Parathyroid adenoma (tissue), 2 donors: ENCODE data around the gene SLC25A12.

Experiments used
- H2AFZ ChIP-seq: fragments of 300-600 bp; sonication (generic); one replicate; pipeline ENCODE4 v1.7.0; 2017; ENCODE audit warnings: antibody characterized with exemption, mild to moderate bottlenecking
- H3K27ac ChIP-seq: fragments of 300-600 bp; sonication (generic); one replicate; pipeline ENCODE4 v1.7.0; 2017
- H3K27me3 ChIP-seq: fragments of 300-600 bp; sonication (generic); one replicate; pipeline ENCODE4 v1.7.0; 2017; ENCODE audit warnings: low read length; ENCODE audit not compliant: control insufficient read depth, insufficient read depth
- H3K36me3 ChIP-seq: fragments of 300-600 bp; sonication (generic); one replicate; pipeline ENCODE4 v1.7.0; 2017; ENCODE audit warnings: low read length; ENCODE audit not compliant: control insufficient read depth, insufficient read depth
- H3K4me1 ChIP-seq: fragments of 300-600 bp; sonication (generic); one replicate; pipeline ENCODE4 v1.7.0; 2017; ENCODE audit warnings: control low read depth
- H3K4me2 ChIP-seq: fragments of 300-600 bp; sonication (generic); one replicate; pipeline ENCODE4 v1.7.0; 2017; ENCODE audit warnings: low read length
- H3K4me3 ChIP-seq: fragments of 300-600 bp; sonication (generic); one replicate; pipeline ENCODE4 v1.7.0; 2017; ENCODE audit warnings: low read depth, low read length
- H3K79me2 ChIP-seq: fragments of 300-600 bp; sonication (generic); one replicate; pipeline ENCODE4 v1.7.0; 2017; ENCODE audit warnings: control low read depth
- H3K9ac ChIP-seq: fragments of 300-600 bp; sonication (generic); one replicate; pipeline ENCODE4 v1.7.0; 2017; ENCODE audit warnings: mild to moderate bottlenecking
- H3K9me3 ChIP-seq: fragments of 300-600 bp; sonication (generic); one replicate; pipeline ENCODE4 v1.7.0; 2017; ENCODE audit warnings: low read length; ENCODE audit not compliant: control insufficient read depth
- TF ChIP-seq, protein P1 (sequence below): fragments of 300-600 bp; sonication (generic); IDR thresholded peaks from one replicate; pipeline ENCODE4 v1.7.0; 2017; ENCODE audit warnings: antibody characterized with exemption, mild to moderate bottlenecking
- donor health status: primary hyperparathyroidism.

SLC25A12 gene

DNA sequence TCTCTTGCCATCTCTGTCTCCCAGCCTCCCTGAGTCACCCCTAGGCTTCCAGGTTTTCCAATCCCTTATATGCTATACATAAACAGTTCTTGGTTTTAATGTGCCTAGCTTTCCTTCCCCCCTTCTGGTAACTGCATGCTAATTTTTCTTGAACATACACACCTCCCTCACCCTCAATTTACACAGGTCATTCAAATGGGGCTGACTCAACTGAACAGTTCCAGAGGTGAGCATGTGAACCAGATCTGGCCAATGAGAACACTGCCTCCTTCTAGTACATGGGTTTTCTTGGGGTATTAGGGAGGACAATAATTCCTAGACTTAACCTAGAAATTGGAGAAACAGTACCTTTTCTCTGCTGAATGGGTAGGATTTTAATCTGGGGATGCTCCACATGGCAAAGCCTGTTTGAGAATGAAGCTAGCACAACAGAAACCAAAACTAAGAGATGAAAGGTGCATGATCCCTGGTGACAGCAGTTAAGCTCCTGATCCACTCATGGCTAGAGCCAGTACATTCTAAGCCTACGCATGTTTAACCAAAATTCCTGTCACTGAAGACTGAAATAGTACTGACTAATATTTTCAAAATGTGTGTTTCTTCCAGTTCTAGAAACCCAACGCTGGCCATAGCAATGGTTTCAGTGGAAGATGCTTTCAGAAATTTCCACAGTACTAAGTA is 11.8 kb downstream of the SLC25A12 start:
- Histone ChIP-seq H3K4me1 (peaks cover 4% of the 10 kb centered on the region), H3K4me3 (no peak overlapping the region), H3K9me3 (no peaks in the 10 kb centered on the region), H3K27me3 (no peaks in the 10 kb centered on the region), H3K9ac (no peak overlapping the region), H2AFZ (no peak overlapping the region), H3K79me2 (peaks cover 5% of the 10 kb centered on the region), H3K27ac (no peak overlapping the region), H3K36me3 (no peaks in the 10 kb centered on the region), H3K4me2 (no peak overlapping the region)
- TF ChIP-seq, protein P1, sequence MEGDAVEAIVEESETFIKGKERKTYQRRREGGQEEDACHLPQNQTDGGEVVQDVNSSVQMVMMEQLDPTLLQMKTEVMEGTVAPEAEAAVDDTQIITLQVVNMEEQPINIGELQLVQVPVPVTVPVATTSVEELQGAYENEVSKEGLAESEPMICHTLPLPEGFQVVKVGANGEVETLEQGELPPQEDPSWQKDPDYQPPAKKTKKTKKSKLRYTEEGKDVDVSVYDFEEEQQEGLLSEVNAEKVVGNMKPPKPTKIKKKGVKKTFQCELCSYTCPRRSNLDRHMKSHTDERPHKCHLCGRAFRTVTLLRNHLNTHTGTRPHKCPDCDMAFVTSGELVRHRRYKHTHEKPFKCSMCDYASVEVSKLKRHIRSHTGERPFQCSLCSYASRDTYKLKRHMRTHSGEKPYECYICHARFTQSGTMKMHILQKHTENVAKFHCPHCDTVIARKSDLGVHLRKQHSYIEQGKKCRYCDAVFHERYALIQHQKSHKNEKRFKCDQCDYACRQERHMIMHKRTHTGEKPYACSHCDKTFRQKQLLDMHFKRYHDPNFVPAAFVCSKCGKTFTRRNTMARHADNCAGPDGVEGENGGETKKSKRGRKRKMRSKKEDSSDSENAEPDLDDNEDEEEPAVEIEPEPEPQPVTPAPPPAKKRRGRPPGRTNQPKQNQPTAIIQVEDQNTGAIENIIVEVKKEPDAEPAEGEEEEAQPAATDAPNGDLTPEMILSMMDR, result no peak

DNA sequence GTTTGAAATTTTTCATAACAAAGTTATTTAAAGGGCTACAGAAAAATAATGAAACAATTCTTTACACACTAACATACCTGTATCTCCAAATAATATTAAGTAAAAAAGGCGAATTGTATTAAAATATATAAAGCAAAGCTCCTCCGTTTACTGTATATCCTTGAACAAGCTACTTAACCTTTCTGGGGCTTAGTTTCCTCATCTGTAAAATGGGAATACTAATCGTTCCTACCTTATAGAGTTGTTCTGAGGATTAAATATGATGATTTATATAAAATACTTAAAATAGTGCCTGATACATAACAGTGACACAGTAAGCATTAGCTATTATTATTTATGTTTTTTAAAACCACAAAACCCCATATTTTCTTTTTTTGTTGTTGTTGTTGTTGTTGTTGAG is 13.3 kb downstream of the SLC25A12 start:
- Histone ChIP-seq H3K27ac (no peak overlapping the region), H3K9ac (no peak overlapping the region), H3K79me2 (peaks cover 5% of the 10 kb centered on the region), H3K36me3 (no peaks in the 10 kb centered on the region), H3K4me1 (peaks cover 4% of the 10 kb centered on the region), H3K27me3 (no peaks in the 10 kb centered on the region), H3K4me3 (no peak overlapping the region), H3K9me3 (no peaks in the 10 kb centered on the region), H3K4me2 (no peak overlapping the region), H2AFZ (no peak overlapping the region)
- TF ChIP-seq, protein P1, result no peak

DNA sequence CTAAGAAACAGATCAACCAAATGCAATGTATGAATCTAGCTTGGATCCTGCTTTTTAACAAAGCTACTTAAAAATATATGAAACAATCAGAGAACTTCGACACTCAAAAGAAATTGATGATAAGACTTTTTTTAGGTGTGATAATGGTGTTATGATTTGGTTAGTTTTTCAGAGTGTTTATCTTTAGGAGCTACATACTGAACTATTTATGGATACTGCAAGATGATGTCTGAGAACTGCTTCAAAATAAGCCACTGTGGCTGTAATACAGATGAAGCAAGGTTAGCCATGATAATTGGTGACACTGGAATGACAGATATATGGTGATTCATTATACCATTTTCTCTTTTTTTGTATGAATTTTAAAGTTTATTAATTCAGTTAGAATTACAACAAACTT is 14.2 kb downstream of the SLC25A12 start:
- Histone ChIP-seq H3K27me3 (no peaks in the 10 kb centered on the region), H3K27ac (no peak overlapping the region), H3K4me3 (no peak overlapping the region), H3K4me1 (peaks cover 4% of the 10 kb centered on the region), H3K4me2 (no peak overlapping the region), H3K9ac (no peak overlapping the region), H3K79me2 (peaks cover 7% of the 10 kb centered on the region), H3K9me3 (no peaks in the 10 kb centered on the region), H3K36me3 (no peaks in the 10 kb centered on the region), H2AFZ (no peak overlapping the region)
- TF ChIP-seq, protein P1, result no peak

DNA sequence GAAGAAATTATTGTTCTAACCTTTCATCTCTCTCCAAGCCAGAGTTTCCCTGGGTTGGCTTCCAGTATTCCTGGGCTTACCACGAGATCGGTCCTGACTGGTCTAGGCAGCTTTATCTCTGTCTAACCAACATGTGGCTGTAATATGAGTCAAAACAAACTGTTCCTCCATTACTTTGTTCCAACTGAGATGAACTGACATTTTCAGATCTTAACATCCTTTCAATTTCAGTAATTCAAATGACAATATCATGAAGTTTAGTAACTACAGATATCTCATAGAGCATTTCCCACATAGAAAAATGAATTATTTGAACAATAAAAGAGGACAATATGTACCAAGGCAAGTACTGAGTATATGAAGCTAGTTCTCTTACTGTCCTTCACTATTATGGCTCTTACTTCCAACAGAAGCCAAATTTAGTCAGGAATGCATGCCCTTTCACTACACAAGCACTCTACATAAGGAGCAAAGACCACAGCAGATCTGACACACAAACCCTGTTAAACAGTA is 15.5 kb downstream of the SLC25A12 start:
- Histone ChIP-seq H3K4me1 (peaks cover 4% of the 10 kb centered on the region), H3K79me2 (peaks cover 13% of the 10 kb centered on the region), H3K4me2 (no peak overlapping the region), H3K9ac (no peak overlapping the region), H3K27me3 (no peaks in the 10 kb centered on the region), H3K9me3 (no peaks in the 10 kb centered on the region), H3K27ac (no peak overlapping the region), H3K4me3 (no peak overlapping the region), H2AFZ (no peak overlapping the region), H3K36me3 (no peaks in the 10 kb centered on the region)
- TF ChIP-seq, protein P1, result no peak

DNA sequence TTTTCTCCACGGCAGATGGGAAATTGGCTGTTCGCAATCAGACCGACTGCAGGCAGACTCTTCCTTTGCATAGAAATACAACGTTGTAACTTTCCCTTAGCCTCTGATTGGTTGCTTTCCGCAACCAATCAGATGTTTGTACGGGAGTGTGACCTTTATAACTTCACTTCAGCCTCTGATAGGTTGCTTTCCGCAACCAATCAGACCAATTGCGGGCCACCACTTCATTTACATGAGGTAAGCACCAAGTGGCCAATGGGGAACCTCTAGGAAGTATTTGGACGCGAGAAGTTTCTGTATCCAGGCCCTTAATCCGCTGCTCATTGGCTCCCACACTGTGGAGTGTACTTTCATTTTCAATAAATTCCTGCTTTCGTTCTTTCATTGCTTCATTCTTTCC is 19.1 kb downstream of the SLC25A12 start:
- Histone ChIP-seq H3K9ac (no peak overlapping the region), H2AFZ (no peak overlapping the region), H3K79me2 (peaks cover 20% of the 10 kb centered on the region), H3K4me1 (peaks cover 4% of the 10 kb centered on the region), H3K4me3 (no peak overlapping the region), H3K4me2 (no peak overlapping the region), H3K27me3 (no peaks in the 10 kb centered on the region), H3K9me3 (no peaks in the 10 kb centered on the region), H3K36me3 (no peaks in the 10 kb centered on the region), H3K27ac (no peak overlapping the region)
- TF ChIP-seq, protein P1, result no peak
